Colon (tissue), 2 donors: ENCODE data around the gene MIOX.

ENCODE experiments used
- FAIRE-seq: peaks from 2 replicates; lab custom pipeline; 2012; peaks lifted over from hg19 to GRCh38; lab: Jason Lieb, UNC
- donor health status: control.
- donor health status: control.

The MIOX gene

GRCh38 chr22:50455201-50455600 lies 31.5 kb upstream of the MIOX start:
- FAIRE-seq: no peak

DNA sequence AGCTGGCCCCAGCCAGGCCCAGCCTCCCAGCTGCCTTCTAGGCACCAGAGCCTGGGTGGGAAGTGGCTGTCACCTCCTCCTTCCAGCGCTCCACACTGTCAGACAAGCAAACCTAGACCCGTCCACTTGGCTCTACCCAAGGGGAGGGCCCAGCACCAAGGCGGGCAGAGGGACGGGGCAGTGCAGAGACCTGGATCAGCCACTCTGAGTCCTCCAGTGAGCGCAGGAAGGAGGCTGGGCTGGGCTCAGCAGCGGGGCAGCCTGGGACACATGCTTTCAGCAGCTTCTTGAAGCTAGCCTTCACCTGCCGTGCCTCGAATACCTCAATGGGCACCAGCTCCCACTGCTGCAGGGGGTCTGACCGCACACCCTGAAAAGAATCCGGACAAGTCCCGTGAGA lies 30.6 kb upstream of the MIOX start:
- no peak for FAIRE-seq

DNA sequence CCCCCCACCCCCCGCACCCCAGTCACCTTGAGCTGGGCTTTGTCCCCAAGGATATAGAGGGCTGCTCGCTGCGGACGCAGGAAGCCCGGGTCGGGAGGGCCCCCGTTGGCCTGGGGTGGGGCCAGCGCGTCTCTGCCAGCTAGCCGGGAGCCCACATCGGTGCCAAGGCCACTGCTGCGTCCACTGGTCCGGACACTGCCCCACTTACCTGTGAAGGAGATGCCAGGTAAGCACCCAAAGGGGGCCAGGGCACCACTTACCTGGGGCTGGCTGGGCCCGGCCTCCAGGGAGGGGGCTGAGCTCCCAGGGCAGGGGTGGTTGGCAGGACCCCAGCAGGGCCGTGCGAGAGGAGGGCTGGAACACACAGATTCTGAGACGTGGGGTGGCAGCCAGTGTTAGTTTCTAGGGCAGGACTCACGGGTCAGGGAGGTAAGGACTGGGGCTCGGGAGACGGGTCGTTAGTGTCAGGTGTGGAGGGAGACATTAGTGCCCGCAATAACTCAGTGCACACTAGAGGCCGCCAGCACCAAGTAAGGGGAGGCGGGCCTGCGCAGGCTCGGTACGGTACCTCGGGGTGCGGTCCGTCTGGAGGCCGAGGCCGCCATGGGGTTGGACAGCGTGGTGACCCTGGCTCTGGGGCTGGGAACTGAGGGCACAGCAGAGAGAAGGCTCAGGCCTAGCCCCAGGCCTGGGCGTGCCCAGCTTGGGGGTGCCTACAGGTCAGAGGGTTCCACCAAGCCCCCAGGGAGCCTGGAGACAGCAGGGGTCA lies 30.0 kb upstream of the MIOX start:
- FAIRE-seq: no peak

GRCh38 chr22:50459016-50459415 lies 27.6 kb upstream of the MIOX start:
- FAIRE-seq: no peak

GRCh38 chr22:50459496-50460140 lies 27.0 kb upstream of the MIOX start:
- FAIRE-seq: no peak

DNA sequence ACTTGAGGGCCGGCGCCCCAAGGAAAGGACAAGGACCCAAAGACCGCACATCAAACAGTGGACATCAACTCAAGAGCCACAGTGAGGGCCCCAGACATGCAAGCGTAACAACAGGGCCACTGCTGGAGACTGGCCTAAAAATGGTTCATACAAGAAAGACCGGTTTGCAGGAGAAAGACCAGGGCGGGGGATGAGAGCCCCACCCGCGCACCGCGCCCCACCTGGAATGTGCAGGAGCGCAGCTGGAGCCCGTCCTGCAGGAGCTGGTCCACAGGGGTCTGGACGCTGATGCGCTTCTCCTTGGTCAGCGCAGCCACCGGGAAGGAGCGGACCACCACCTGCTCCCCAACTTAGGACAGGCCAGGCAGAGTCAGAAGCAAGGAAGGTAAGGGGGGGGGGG lies 25.7 kb upstream of the MIOX start:
- FAIRE-seq: no peak

- no peak for FAIRE-seq
Measured at GRCh38 chr22:50461536-50461935, 25.1 kb upstream of the MIOX start.

- FAIRE-seq: no peak
Measured at GRCh38 chr22:50461979-50462540, 24.6 kb upstream of the MIOX start.

DNA sequence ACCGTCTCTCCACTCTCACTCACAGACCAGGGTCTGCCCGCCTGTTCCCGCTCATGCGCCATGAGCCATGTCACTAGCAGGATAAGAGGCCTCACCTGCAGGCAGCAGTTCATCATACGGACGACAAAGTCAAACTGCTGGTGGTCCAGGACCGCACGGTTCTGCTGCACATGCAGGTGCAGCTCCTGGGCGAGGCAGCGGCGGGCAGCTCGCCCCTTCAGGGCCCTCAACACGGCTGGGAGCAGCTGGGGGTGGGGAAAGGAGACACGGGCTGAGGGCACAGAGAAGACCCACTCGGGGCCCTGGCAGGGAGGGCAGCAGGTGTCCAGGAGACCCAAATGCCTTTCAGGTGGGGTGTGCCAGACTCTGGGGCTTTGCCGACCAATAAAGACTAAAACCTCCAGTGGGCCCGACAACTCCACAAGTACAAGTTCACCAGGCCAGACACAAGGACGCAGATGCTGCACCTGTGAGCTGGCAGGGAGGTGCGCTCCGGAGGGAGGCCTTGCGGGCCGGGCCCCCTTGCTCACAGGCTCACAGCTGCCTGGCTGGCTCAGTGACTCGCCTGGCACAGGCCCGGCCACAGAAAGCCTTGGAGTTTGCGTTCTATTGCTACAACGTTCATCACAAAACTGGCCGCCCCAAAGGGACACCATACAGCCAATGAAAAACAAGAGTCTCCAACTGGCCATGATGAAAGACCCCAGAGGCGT lies 23.3 kb upstream of the MIOX start:
- FAIRE-seq: no peak

DNA sequence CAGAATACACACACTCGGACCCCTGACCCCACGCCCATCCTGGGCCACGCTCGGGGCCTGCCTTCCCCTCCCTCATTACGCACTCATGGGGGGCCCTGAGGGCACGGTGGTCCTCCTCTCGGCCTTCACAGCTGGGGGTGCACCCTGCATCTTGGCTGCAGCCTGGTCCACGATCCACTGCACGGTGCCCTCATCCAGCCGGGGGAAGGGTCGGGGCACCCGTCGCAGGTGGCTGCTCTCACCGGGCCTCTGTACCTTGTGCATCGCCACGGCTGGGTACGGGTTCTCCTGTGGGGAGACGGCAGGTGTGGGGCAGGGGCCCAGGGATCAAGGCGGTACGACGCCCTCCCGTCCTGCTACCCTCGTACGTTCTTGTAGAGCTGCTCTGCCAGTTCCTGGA lies 22.2 kb upstream of the MIOX start:
- FAIRE-seq: no peak

DNA sequence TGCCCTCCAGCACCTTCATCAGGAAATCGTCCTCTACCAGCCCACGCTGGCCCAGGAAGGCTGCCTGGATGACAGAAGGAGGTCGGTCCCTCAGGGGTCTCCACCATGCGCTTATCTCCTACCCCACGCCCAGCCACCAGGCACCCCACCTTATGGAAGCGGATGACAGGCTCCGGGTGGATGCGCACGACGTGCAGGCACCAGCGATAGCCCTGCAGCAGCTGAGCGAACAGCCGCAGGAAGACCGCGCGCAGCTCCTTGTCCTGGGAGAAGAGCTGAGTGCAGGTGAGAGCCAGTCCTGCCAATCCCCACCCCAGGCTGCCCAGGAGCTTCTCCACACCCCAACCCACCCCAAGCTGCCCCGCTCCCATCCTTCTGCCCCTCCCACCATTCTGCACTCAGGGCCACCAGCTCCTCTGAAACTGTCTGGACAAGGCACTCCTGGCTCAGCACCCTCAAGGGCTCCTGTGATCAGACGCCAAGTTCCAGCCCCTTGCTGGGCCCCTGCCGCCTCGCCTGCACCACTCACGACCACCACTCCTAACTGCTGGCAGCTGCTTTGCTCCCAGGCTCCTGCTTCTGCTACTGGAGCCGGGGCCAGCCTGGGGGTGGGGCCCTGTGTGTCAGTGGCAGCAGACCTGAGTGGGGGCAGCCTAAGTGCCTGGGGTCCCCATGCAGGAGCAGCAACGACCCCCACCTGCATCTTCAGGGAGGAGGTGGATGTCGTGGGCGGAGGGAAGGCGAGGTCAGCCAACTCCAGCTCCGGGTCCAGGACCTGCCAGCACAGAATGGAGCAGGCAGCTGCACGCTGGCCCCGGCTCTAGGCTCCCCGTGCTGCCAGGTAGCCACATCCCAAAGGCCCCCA lies 21.4 kb upstream of the MIOX start:
- no peak for FAIRE-seq

DNA sequence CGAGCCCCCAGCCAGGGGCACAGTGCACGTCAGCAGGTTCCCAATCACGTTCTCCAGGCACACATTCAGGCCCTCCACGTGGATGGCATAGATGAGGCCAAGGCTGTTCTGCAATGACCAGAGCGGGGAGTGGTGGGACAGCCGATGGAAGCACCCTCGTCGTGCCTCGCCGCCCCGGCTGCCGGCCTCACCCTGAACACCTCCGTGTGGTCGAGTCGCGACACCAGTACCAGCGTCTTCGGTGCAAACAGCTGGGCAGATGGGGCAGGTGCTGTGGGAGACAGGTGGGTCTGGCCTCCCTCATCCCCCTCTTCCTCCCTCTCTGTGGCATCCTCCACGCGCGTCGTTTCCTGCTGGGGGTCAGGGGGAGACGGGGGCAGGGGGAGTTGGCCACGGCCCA lies 19.3 kb upstream of the MIOX start:
- FAIRE-seq: no peak

DNA sequence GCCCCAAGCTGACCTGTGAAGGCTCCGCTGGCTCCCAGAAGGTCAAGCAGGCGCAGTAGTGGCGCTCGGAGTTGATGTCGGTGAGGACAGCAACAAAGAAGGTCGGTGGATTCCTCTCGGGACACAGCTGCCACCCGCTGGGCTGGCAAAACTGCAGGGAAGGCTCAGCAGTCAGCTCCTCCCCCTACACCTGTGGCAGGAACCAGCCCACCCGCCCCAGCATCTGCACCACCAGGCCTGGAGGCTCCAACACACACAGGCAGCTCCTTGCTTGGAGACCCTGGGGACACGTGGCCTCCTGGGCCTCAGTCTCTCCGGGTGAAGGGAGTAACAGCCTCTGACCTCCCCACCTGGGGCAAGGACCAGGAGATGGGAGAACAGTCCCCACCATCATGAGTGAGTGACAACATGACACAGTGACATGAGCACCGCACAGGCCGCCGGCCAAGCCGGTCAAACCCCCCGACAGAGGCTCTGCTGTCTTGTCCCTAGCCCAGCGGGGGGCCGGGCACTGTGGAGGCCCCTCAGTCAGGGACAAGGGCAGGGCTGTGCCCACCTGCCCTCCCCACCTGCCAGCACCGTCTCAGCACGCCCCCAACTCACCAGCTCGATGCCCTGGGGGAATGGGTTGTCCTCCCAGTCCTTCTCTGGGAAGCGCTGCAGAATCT lies 18.8 kb upstream of the MIOX start:
- no peak for FAIRE-seq

DNA sequence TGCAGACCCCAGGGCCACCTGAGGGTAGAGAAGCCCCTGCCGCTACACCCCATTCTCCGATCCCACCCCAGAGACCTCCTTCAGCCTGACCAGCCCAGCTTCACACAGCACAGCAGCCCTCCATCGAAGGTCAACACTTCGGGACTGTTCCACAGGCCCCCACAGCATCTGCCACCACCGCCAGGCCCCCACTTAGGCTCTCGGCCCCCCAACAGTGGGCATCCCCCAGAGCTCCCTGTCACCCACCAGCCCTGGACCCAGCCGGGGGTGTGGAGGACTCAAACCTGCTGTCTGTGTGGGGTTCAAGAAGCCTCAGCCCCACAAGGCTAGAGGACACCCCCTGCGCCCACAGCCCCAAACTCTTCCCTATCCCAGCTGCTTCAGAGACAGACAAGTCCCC lies 18.0 kb upstream of the MIOX start:
- no peak for FAIRE-seq

DNA sequence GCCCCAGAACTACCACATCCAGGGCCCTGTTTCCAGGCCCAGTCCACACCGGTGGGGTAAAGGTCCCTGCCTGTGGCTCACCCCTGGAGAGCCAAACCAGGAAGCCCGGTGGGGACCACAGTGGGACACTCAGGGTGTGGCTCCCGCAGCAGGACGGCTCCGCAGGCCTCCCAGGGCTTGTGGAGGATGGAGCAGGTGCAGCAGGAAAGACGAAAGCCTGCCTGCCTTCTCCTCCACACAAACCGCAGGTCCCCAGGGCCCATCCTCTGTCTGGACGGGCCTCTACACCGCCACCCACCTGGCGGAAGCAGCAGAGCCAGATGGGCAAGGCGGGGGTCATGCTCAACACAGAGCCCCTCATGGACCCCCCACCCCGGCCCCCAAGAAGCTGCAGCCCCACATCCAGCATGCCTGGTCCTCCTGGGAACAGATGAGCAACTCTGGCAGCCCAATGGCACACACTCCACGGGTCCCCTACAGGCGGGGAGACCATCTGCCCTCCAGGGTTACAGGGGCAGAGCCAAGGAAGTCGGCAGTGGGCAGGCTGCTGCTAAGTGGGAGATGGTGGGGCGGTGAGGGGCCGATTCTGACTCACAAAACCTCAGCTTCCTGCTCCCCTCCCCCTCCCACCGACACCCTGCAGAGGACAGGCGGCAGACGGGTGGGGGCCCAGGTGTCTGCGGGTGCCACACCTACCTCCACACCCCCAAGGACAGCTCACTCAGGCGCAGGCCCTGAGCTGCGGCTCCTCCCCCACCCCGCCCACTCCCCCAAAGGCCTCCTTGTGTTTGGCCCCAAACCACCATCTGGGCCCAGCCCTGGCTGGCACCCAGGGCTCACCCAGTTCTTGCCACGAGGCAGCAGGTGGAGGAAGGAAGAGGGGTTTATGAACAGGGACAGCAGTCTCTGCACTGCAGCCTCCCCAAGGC lies 17.0 kb upstream of the MIOX start:
- FAIRE-seq: no peak

- FAIRE-seq: no peak
Measured at GRCh38 chr22:50470491-50470890, 16.2 kb upstream of the MIOX start.

DNA sequence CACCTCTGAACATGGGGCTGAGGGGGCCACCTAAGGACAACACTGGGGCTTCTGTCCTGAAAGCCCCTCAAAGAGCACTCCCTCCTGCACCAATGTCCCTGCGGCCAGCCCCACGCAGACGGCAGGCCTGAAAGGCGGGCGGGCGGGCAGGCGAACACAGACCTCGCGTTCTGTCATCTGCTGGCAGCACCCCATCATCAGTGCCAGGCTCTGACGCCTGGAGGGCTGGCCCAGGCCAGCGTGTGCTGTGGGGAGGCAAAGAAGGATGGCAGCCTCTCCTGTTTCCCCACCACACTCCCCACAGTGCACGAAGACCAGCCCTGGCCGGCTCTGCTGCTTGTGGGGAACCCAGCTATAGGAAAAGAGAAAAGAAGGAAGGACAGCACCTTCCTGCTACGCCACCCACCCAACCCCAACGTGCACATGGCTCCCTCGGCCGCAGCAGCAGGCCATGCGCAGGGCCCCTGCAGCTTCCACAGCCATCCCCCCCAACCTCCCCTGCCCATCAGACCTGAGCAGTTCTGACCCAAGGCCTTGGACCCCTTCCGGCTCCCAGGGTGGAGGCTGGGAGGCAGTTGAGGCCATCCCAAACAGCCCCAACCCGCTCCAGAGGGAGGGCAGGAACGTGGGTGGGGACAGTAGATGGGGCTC lies 15.3 kb upstream of the MIOX start:
- FAIRE-seq: no peak

DNA sequence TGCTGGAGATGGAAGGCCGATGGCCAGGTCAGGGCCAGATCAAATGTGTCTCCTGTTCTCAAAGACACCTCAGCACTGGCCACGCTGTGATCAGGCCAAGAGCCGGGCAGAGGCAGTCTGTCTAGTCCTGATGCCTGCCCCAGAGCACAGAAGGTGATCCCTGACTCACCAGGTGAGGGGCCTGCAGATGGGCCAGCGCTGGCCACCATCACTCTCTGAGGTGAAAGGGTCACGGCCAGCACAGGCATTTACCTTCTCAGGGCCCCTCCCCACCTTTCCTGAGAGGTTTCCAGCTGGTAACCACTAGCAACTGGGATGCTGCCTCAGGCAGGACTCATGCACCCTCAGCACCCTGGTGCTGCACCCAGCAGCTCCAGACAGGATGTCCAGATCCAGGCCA lies 14.7 kb upstream of the MIOX start:
- FAIRE-seq: no peak

- no peak for FAIRE-seq
Measured at GRCh38 chr22:50473088-50473487, 13.6 kb upstream of the MIOX start.
